SHP77 (cell line): ENCODE data around the gene PTTG1IP.

Experiments used
- DNase-seq, 2 experiments: peaks; one replicate each; lab custom pipeline; 2025; lab: John Stamatoyannopoulos, UW

The PTTG1IP gene

GRCh38 chr21:44896561-44897286 is 23.2 kb upstream of the PTTG1IP start:
- no peak for DNase-seq

DNA sequence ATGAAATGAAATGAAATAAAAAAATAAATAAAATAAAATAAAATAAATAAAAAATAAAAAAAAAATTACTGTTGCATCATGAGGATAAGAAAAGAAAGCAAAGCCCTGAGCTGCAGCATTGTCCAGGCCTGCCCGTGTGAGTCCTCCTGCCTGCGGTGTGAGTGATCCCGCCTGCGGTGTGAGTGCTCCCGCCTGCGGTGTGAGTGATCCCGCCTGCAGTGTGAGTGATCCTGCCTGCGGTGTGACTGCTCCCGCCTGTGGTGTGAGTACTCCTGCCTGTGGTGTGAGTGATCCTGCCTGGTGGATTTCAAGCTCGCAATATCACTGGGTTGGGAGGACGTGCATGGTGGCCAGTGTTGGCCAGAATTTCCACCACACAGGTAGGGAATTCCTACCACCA is 22.4 kb upstream of the PTTG1IP start:
- DNase-seq: no peak

GRCh38 chr21:44894687-44895302 is 21.3 kb upstream of the PTTG1IP start:
- DNase-seq: no peak

- no peak for DNase-seq
These were observed 20.6 kb upstream of the PTTG1IP start for GRCh38 chr21:44893948-44894656.

- no peak for DNase-seq
These were observed 19.7 kb upstream of the PTTG1IP start for GRCh38 chr21:44893278-44893556.

DNA sequence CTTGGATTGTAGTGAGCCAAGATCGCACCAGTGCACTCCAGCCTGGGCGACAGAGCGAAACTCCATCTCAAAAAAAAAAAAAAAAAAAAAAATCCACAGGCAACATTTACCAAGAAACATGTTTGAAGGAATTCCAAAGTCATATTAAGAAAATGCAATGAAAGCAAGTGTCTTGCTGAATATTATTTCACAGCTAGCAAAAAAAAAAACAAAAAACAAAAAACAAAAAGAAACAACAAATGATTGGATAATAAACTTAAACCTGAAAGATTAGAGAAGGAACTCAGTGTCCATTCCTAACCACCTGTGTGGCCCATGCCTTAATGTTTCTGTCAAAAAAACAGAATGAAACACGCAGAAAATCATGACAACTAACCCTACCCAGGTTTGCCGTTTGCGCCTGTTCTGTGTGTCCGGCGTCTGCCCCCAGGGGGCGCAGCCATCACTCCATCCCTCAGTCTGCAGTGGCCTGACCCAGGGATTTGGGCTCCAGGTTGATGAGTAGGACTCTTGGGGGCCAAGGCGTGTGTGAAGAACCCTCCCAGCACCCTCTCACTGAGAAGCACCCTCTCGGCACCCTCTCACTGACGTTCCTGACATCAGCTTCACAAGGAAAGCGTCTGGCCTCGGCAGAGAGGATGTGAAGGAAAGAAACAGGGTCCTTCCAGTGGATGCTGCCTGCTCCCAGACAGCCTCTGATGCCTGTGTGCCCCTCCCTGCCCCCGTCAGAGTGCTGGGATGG is 19.2 kb upstream of the PTTG1IP start:
- peak; percentile 18 to 39 for DNase-seq

GRCh38 chr21:44892095-44892494 is 18.6 kb upstream of the PTTG1IP start:
- DNase-seq: no peak

- no peak for DNase-seq
These were observed 18.1 kb upstream of the PTTG1IP start for GRCh38 chr21:44891631-44892031.

- DNase-seq: no peak
These were observed 17.6 kb upstream of the PTTG1IP start for GRCh38 chr21:44890961-44891541.

- DNase-seq: no peak
These were observed 16.9 kb upstream of the PTTG1IP start for GRCh38 chr21:44890338-44890931.

DNA sequence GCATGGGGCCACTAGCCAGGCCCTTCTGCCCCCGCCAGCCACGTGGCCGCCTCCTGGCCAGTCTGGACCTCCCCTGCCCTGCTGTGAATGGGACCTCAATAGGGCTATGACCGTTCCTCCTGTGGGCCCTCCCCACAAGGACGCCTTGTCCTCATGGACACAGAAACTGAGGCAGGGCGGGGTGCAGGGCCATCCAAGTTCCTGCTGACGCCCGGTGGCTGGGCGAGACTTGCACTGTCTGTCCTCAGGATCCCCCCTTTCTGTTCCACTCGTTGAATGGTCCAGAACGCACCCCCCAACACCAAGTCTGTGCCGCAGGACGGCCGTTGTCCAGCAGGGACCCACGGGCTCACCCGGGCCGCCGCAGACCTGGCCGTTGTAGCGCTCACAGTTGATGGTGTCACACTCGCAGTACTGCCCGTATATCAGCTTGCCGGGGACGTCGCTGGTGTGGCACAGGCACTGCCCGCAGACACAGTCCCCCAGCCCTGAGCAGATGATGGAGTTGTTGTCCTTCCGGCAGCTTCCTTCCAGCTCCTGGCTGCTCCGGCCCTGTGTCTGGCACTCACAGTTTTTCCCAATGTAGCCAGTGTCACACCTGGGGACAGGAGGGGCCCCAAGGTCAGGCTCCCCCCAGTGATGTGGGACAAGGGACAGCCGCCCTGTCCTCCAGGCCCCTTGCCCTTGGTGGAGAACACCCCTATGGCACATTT is 16.3 kb upstream of the PTTG1IP start:
- DNase-seq: no peak

DNA sequence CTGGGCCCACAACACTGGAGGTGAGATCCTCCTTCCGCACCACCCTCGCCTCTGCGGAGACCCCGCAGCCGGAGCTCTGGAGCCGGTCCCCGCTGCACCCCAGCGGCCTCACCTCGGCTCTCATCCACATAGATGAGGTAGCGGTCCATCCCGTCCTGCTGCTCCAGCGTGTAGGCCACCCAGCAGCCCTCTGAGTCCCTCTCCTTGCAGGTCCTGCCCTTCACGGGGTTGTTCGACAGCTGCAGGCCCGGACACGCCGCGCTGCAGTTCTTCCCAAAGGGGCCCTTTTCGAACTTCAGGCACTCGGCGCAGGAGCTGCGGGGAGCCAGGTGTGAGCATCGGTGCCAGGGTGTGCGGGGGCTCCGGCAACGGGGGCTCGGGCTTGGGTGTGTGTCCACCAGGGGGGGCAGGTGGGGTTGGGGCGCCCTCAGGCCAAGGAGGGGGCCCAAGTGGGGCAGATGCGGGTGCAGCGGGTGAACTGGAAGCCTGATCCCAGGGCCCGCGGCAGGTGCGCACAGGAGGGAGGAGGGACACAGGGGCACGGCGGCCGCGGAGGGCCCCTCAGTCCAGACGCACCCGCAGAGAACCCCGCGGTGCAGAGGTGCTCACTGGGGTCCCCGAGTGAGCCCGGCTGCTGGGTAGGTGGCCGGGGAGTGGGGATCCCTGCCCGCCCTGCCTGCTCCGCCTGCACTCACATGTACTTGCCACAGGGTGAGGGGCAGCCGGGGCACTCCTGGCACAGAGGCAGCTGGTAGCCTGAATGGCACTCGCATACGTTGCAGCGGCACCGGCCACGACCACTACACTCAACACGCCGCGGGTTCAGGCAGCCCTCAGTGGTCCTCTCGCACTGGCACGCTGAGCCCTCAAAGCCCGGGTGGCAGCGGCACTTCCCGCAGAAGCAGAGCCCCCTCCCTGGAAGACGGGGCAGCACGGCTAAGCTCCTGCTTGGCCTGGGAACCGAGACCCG is 15.4 kb upstream of the PTTG1IP start:
- DNase-seq: no peak

DNA sequence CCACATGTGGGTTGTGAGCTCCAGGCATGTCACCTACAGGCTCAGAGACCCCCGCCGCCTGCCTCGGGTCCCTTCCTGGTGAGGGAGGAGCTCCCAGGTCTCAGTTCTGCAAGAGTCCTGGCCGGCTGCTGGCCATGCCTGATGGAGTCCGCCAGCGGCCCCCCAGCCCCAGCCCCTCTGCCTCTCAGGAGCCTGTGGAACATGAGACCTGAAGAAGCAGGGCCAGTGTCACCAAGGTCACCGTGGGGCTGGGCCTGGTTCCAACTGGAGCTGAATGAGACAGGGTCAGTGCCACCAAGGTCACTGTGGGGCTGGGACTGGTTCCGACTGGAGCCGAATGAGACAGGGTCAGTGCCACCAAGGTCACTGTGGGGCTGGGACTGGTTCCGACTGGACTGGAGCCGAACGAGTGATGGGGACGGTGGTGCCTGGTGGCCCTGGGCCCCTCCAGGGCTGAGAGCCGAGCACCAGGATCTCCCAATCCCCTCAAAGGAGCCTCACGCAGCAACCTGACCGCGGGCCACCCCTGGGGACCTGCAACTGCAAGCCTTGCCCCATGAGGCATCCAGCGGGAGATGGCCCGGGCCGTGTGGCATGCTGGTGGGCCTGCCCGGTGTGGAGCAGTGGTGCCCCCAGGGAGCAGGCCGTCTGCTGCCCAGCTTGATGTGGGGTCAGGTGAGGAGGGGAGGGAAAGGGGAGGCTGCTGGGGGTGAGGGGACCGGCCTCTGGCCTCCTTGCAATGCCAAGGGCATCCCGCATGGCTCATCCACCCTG is 14.5 kb upstream of the PTTG1IP start:
- no peak for DNase-seq

DNA sequence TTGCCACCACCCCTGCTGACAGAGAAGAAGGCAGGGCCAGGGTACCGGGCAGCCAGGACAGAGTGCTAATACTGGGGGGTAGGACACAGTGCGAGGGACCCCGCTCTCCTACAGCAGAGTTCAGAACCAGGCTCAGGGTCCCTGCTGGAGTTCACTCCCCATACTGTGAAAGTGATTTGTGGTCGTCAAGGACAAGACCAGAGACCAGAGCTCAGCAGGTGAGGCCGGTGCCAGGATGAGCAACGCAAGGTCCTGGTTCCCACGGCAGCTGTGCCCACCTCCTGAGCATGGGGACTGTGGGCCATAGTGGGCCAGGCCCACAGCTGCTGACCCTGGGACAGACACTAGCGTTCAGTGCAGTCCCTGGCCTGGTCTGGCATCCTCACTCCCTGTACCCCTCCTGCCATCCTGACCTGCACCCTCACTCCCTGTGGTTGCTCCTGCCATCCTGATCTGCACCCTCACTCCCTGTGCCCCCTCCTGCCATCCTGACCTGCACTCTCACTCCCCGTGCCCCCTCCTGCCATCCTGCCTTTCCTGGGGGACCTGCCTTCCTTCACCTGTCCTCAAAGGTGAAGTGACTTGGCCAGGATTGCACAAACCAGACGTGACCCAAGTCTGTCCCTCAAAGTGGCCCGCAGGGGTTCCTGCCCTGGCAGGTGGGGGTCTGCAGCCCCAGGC is 13.8 kb upstream of the PTTG1IP start:
- DNase-seq: no peak

- DNase-seq: no peak
These were observed 12.9 kb upstream of the PTTG1IP start for GRCh38 chr21:44886113-44887075.

GRCh38 chr21:44885615-44886014 is 12.1 kb upstream of the PTTG1IP start:
- no peak for DNase-seq

DNA sequence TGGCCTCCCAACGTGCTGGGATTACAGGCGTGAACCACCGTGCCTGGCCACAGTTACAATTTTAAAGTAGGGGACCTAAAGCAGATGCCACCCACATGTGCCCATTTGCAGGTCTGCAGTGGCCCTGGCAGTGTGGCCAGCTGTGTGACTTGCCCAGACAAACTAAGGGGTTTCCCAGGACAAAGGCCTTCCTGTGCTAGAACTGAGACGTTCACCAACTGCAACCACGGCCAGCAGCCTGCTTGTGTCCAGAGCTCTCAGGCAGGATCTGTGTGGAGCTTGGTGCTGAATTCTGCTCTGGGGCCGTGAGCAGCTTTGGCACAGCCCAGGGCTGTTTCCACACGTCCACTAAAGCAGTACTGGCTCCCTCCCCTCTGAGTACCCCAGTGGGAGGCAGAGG is 10.6 kb upstream of the PTTG1IP start:
- no peak for DNase-seq

GRCh38 chr21:44883250-44883649 is 9.8 kb upstream of the PTTG1IP start:
- no peak for DNase-seq
